NCI-H2081 (cell line): ENCODE data around the gene TMEM132A.
"Not testable (repeated sequence)": the region's sequence is repeated elsewhere in the genome, so short reads cannot be mapped to it uniquely, and the experiment has no call there.

Source experiments
- DNase-seq, 2 experiments: peaks; one replicate each; lab custom pipeline; 2025; lab: John Stamatoyannopoulos, UW

Gene TMEM132A

GRCh38 chr11:60954421-60954820, 30.2 kb downstream of the TMEM132A start:
- no peak for DNase-seq

- DNase-seq, result no peak
Observed at GRCh38 chr11:60955571-60955970, 31.3 kb downstream of the TMEM132A start.

GRCh38 chr11:60957188-60957587, 32.9 kb downstream of the TMEM132A start:
- DNase-seq, result no peak

GRCh38 chr11:60959431-60959830, 35.2 kb downstream of the TMEM132A start:
- DNase-seq, result no peak

GRCh38 chr11:60960405-60960804, 36.1 kb downstream of the TMEM132A start:
- DNase-seq, result no peak

GRCh38 chr11:60964801-60965200, 40.5 kb downstream of the TMEM132A start:
- no peak for DNase-seq

GRCh38 chr11:60966890-60967289, 42.6 kb downstream of the TMEM132A start:
- DNase-seq, result no peak

- DNase-seq, result no peak
Observed at GRCh38 chr11:60968223-60968622, 44.0 kb downstream of the TMEM132A start.

- DNase-seq, result peak; percentile 26 to 48
Observed at GRCh38 chr11:60970369-60970774, 46.1 kb downstream of the TMEM132A start.

GRCh38 chr11:60970890-60971289, 46.6 kb downstream of the TMEM132A start:
- DNase-seq, result no peak

- no peak for DNase-seq
Observed at GRCh38 chr11:60971520-60971919, 47.3 kb downstream of the TMEM132A start, which contains the start of gene CD6. TSS of gene CD6 (plus strand) at chr11:60971680. CDS start at chr11:60971866, 186 bp downstream.

GRCh38 chr11:60972182-60973030, 48.1 kb downstream of the TMEM132A start:
- no peak for DNase-seq

- DNase-seq, result no peak
Observed at GRCh38 chr11:60973699-60974098, 49.4 kb downstream of the TMEM132A start.

- not testable (repeated sequence) for DNase-seq
Observed at GRCh38 chr11:60974316-60974715, 50.1 kb downstream of the TMEM132A start.

- DNase-seq, result no peak
Observed at GRCh38 chr11:60974726-60975125, 50.5 kb downstream of the TMEM132A start.

GRCh38 chr11:60977224-60977623, 53.0 kb downstream of the TMEM132A start:
- DNase-seq, result no peak

GRCh38 chr11:60977836-60978235, 53.6 kb downstream of the TMEM132A start:
- no peak for DNase-seq

- DNase-seq, result no peak
Observed at GRCh38 chr11:60978546-60979380, 54.5 kb downstream of the TMEM132A start.

- no peak for DNase-seq
Observed at GRCh38 chr11:60981515-60981914, 57.3 kb downstream of the TMEM132A start.

GRCh38 chr11:60982184-60982583, 57.9 kb downstream of the TMEM132A start:
- DNase-seq, result no peak

- DNase-seq, result no peak
Observed at GRCh38 chr11:60984149-60984548, 59.9 kb downstream of the TMEM132A start.

- no peak for DNase-seq
Observed at GRCh38 chr11:60984636-60985035, 60.4 kb downstream of the TMEM132A start.

GRCh38 chr11:60985501-60985900, 61.2 kb downstream of the TMEM132A start:
- DNase-seq, result no peak
